SK-N-SH treated with all-trans-retinoic acid at 6 μM for 48 hours (cell line): Measurements from ENCODE around the gene ALG14.

Experiments used
- ATAC-seq: fragments of 200-7000 bp; cut with Tn5 transposase; 3 replicates; pipeline ENCODE4 v1.9.1; 2020; ENCODE audit warnings: mild to moderate bottlenecking, moderate library complexity
- ARNTL ChIP-seq: fragments of 450-650 bp; formaldehyde crosslinking; IDR thresholded peaks from 2 replicates; pipeline ENCODE4 v1.5.0; 2020; ENCODE audit warnings: low read depth, mild to moderate bottlenecking, moderate library complexity, borderline replicate concordance
- BACH2 ChIP-seq: fragments of 250-450 bp; sonication (Bioruptor Pico); IDR thresholded peaks from 2 replicates; pipeline ENCODE4 v1.9.0; 2021; ENCODE audit warnings: mild to moderate bottlenecking, borderline replicate concordance
- CSDC2 ChIP-seq: fragments of 250-450 bp; sonication (Bioruptor Pico); IDR thresholded peaks from 2 replicates; pipeline ENCODE4 v1.5.0; 2020; ENCODE audit warnings: mild to moderate bottlenecking, moderate library complexity
- ESRRG ChIP-seq: fragments of 250-450 bp; sonication (Bioruptor Pico); IDR thresholded peaks from 2 replicates; pipeline ENCODE4 v1.6.1; 2021; ENCODE audit warnings: mild to moderate bottlenecking
- GLIS3 ChIP-seq: fragments of 250-450 bp; sonication (Bioruptor Pico); IDR thresholded peaks from 2 replicates; pipeline ENCODE4 v1.5.0; 2020; ENCODE audit warnings: mild to moderate bottlenecking, moderate library complexity
- ISL1 ChIP-seq: fragments of 250-450 bp; sonication (Bioruptor Pico); IDR thresholded peaks from 2 replicates; pipeline ENCODE4 v2.1.2; 2022; ENCODE audit warnings: mild to moderate bottlenecking, moderate library complexity
- PPARA ChIP-seq: fragments of 250-450 bp; sonication (Bioruptor Pico); IDR thresholded peaks from 2 replicates; pipeline ENCODE4 v1.5.0; 2020; ENCODE audit warnings: mild to moderate bottlenecking, borderline replicate concordance
- RARB ChIP-seq: fragments of 250-450 bp; sonication (Bioruptor Pico); IDR thresholded peaks from 2 replicates; pipeline ENCODE4 v1.8.0; 2021; ENCODE audit warnings: mild to moderate bottlenecking, moderate library complexity
- SNAI2 ChIP-seq: fragments of 250-450 bp; sonication (Bioruptor Pico); IDR thresholded peaks from 2 replicates; pipeline ENCODE4 v1.5.0; 2020; ENCODE audit warnings: mild to moderate bottlenecking, moderate library complexity
- TCF4 ChIP-seq: fragments of 250-450 bp; sonication (Bioruptor Pico); IDR thresholded peaks from 2 replicates; pipeline ENCODE4 v1.8.0; 2021; ENCODE audit warnings: mild to moderate bottlenecking, moderate library complexity, borderline replicate concordance
- TOX ChIP-seq: fragments of 250-450 bp; sonication (Bioruptor Pico); IDR thresholded peaks from 2 replicates; pipeline ENCODE4 v1.8.0; 2021; ENCODE audit warnings: mild to moderate bottlenecking, moderate library complexity, borderline replicate concordance
- ZC3H10 ChIP-seq: fragments of 250-450 bp; sonication (Bioruptor Pico); IDR thresholded peaks from 2 replicates; pipeline ENCODE4 v1.5.1; 2021; ENCODE audit warnings: mild to moderate bottlenecking, moderate library complexity
- ZFP3 ChIP-seq: fragments of 250-450 bp; sonication (Bioruptor Pico); IDR thresholded peaks from 2 replicates; pipeline ENCODE4 v1.5.0; 2020; ENCODE audit warnings: mild to moderate bottlenecking, moderate library complexity
- ZFP30 ChIP-seq: fragments of 450-650 bp; formaldehyde crosslinking; IDR thresholded peaks from 2 replicates; pipeline ENCODE4 v1.5.0; 2022; ENCODE audit warnings: mild to moderate bottlenecking, moderate library complexity
- ZNF70 ChIP-seq: fragments of 450-650 bp; formaldehyde crosslinking; IDR thresholded peaks from 2 replicates; pipeline ENCODE4 v1.5.0; 2020; ENCODE audit warnings: mild to moderate bottlenecking, moderate library complexity
- ZNF8 ChIP-seq: fragments of 450-650 bp; formaldehyde crosslinking; IDR thresholded peaks from 2 replicates; pipeline ENCODE4 v1.5.0; 2020; ENCODE audit warnings: mild to moderate bottlenecking, moderate library complexity
- TF ChIP-seq, protein P1 (sequence below): fragments of 250-450 bp; sonication (Bioruptor Pico); IDR thresholded peaks from 2 replicates; pipeline ENCODE4 v1.5.1; 2020; ENCODE audit warnings: low read depth, mild to moderate bottlenecking, moderate library complexity
- TF ChIP-seq, protein P2 (sequence below): fragments of 250-450 bp; sonication (Bioruptor Pico); IDR thresholded peaks from 2 replicates; pipeline ENCODE4 v1.8.0; 2021; ENCODE audit warnings: low read depth, mild to moderate bottlenecking, moderate library complexity, borderline replicate concordance
- TF ChIP-seq, protein P3 (sequence below): fragments of 250-450 bp; sonication (Bioruptor Pico); IDR thresholded peaks from 2 replicates; pipeline ENCODE4 v1.8.0; 2020; ENCODE audit warnings: mild to moderate bottlenecking, moderate library complexity, borderline replicate concordance
- TF ChIP-seq, protein P4 (sequence below): fragments of 250-450 bp; sonication (Bioruptor Pico); IDR thresholded peaks from 2 replicates; pipeline ENCODE4 v1.5.1; 2021; ENCODE audit warnings: mild to moderate bottlenecking, moderate library complexity
- TF ChIP-seq, protein P5 (sequence below): fragments of 250-450 bp; sonication (Bioruptor Pico); IDR thresholded peaks from 2 replicates; pipeline ENCODE4 v1.5.0; 2020; ENCODE audit warnings: mild to moderate bottlenecking, moderate library complexity

Gene ALG14

DNA sequence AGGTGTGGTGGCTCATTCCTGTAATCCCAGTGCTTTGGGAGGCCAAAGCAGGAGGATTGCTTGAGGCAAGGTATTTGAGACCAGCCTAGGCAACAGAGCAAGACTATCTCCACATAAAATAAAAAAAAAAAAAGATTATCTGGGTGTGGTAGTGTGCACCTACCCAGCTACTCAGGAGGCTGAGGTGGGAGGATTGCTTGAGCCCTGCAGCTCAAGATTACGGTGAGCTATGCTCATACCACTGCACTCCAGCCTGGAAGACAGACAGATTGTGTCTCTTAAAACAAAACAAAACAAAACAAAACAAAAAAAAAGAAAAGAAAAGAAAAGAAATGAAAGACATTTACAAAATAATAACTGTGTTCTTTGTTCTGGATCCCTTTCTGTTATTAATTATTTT, 38.3 kb upstream of the ALG14 start:
- TF ChIP-seq, protein P1, sequence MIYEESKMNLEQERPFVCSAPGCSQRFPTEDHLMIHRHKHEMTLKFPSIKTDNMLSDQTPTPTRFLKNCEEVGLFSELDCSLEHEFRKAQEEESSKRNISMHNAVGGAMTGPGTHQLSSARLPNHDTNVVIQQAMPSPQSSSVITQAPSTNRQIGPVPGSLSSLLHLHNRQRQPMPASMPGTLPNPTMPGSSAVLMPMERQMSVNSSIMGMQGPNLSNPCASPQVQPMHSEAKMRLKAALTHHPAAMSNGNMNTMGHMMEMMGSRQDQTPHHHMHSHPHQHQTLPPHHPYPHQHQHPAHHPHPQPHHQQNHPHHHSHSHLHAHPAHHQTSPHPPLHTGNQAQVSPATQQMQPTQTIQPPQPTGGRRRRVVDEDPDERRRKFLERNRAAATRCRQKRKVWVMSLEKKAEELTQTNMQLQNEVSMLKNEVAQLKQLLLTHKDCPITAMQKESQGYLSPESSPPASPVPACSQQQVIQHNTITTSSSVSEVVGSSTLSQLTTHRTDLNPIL (CRISPR knock-in tag), result no peak
- TF ChIP-seq ISL1 (CRISPR knock-in tag) (no peak), RARB (CRISPR knock-in tag) (no peak), TOX (CRISPR knock-in tag) (no peak), CSDC2 (no peak)
- ATAC-seq, result no peak

DNA sequence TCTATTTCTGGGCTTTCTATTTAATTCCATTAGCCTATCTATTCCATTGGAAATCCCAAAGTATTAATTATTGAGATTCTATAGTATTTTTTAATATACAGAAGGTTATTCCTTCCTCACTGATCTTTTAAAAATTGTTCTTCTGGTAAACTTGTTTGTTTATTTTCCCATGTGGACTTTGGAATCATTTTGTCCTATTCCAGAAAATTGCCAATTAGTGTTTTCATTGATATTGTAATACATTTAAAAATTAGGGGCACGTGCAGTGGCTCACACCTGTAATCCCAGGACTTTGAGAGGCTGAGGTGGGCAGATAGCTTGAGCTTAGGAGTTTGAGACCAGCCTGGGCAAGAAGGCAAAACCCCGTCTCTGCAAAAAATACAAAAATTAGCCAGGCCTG, 36.0 kb upstream of the ALG14 start:
- TF ChIP-seq ARNTL (CRISPR knock-in tag) (no peak), ZFP3 (CRISPR knock-in tag) (no peak), ZNF8 (no peak), ZFP30 (CRISPR knock-in tag) (no peak), SNAI2 (no peak), TCF4 (CRISPR knock-in tag) (no peak), BACH2 (CRISPR knock-in tag) (no peak), ESRRG (CRISPR knock-in tag) (no peak), ISL1 (CRISPR knock-in tag) (no peak), GLIS3 (no peak), CSDC2 (no peak), ZC3H10 (CRISPR knock-in tag) (no peak), ZNF70 (no peak)
- TF ChIP-seq, protein P2, sequence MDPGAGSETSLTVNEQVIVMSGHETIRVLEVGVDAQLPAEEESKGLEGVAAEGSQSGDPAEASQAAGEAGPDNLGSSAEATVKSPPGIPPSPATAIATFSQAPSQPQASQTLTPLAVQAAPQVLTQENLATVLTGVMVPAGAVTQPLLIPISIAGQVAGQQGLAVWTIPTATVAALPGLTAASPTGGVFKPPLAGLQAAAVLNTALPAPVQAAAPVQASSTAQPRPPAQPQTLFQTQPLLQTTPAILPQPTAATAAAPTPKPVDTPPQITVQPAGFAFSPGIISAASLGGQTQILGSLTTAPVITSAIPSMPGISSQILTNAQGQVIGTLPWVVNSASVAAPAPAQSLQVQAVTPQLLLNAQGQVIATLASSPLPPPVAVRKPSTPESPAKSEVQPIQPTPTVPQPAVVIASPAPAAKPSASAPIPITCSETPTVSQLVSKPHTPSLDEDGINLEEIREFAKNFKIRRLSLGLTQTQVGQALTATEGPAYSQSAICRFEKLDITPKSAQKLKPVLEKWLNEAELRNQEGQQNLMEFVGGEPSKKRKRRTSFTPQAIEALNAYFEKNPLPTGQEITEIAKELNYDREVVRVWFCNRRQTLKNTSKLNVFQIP (CRISPR knock-in tag), result no peak
- TF ChIP-seq, protein P3, sequence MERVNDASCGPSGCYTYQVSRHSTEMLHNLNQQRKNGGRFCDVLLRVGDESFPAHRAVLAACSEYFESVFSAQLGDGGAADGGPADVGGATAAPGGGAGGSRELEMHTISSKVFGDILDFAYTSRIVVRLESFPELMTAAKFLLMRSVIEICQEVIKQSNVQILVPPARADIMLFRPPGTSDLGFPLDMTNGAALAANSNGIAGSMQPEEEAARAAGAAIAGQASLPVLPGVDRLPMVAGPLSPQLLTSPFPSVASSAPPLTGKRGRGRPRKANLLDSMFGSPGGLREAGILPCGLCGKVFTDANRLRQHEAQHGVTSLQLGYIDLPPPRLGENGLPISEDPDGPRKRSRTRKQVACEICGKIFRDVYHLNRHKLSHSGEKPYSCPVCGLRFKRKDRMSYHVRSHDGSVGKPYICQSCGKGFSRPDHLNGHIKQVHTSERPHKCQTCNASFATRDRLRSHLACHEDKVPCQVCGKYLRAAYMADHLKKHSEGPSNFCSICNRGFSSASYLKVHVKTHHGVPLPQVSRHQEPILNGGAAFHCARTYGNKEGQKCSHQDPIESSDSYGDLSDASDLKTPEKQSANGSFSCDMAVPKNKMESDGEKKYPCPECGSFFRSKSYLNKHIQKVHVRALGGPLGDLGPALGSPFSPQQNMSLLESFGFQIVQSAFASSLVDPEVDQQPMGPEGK (CRISPR knock-in tag), result no peak
- TF ChIP-seq, protein P1 (CRISPR knock-in tag), result no peak
- TF ChIP-seq, protein P4, sequence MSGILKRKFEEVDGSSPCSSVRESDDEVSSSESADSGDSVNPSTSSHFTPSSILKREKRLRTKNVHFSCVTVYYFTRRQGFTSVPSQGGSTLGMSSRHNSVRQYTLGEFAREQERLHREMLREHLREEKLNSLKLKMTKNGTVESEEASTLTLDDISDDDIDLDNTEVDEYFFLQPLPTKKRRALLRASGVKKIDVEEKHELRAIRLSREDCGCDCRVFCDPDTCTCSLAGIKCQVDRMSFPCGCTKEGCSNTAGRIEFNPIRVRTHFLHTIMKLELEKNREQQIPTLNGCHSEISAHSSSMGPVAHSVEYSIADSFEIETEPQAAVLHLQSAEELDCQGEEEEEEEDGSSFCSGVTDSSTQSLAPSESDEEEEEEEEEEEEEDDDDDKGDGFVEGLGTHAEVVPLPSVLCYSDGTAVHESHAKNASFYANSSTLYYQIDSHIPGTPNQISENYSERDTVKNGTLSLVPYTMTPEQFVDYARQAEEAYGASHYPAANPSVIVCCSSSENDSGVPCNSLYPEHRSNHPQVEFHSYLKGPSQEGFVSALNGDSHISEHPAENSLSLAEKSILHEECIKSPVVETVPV (CRISPR knock-in tag), result no peak
- TF ChIP-seq, protein P5, sequence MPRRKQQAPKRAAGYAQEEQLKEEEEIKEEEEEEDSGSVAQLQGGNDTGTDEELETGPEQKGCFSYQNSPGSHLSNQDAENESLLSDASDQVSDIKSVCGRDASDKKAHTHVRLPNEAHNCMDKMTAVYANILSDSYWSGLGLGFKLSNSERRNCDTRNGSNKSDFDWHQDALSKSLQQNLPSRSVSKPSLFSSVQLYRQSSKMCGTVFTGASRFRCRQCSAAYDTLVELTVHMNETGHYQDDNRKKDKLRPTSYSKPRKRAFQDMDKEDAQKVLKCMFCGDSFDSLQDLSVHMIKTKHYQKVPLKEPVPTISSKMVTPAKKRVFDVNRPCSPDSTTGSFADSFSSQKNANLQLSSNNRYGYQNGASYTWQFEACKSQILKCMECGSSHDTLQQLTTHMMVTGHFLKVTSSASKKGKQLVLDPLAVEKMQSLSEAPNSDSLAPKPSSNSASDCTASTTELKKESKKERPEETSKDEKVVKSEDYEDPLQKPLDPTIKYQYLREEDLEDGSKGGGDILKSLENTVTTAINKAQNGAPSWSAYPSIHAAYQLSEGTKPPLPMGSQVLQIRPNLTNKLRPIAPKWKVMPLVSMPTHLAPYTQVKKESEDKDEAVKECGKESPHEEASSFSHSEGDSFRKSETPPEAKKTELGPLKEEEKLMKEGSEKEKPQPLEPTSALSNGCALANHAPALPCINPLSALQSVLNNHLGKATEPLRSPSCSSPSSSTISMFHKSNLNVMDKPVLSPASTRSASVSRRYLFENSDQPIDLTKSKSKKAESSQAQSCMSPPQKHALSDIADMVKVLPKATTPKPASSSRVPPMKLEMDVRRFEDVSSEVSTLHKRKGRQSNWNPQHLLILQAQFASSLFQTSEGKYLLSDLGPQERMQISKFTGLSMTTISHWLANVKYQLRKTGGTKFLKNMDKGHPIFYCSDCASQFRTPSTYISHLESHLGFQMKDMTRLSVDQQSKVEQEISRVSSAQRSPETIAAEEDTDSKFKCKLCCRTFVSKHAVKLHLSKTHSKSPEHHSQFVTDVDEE, result no peak
- no peak for ATAC-seq

DNA sequence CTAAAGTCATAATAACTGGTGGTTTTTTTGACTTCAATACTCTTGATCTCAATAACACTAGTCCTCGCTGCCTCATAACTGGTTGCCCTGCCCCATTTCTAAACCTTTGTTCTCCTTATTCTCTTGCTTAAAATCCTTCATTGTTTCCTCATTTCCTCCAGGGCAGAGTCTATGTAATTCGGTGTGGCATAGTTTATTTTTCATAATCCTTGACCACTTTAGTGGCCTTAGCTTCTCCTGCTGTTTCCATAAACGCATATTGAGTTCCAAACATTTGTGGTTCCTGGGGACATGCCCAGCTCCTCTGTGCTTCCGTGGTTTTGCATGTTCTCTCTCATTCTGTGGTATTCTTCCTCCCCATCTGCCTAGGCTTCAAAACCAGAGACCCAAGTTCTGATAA, 25.4 kb upstream of the ALG14 start:
- TF ChIP-seq TCF4 (CRISPR knock-in tag), result no peak
- TF ChIP-seq CSDC2, result no peak
- TF ChIP-seq ZFP30 (CRISPR knock-in tag), result no peak
- no peak for TF ChIP-seq ZNF70
- TF ChIP-seq ARNTL (CRISPR knock-in tag), result no peak
- TF ChIP-seq SNAI2, result no peak
- TF ChIP-seq, protein P5, result no peak
- TF ChIP-seq ZFP3 (CRISPR knock-in tag), result no peak
- no peak for TF ChIP-seq ISL1 (CRISPR knock-in tag)
- no peak for TF ChIP-seq PPARA (CRISPR knock-in tag)
- no peak for TF ChIP-seq RARB (CRISPR knock-in tag)
- TF ChIP-seq ZC3H10 (CRISPR knock-in tag), result no peak
- TF ChIP-seq, protein P4 (CRISPR knock-in tag), result no peak
- no peak for ATAC-seq
